ENCODE data around the gene WWOX.

DNA sequence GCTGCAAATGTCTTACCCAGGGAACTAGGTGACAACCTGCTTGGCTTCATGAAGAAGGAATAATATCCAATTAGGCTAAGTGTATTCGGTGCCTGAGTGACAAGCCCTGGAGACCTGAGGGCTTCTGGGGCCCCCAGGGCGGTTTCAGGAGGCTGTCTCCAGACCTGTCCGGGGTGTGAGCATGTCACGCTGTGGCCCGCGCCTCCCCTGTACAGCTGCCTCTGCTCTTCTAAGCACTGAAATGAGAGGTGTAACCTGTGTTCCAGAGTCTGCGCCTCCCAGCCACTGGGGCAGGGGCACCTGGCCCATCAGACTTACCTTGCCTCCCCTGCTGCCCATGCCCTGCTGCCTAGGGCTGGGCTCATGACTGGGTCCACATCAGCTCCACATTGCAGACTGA, 114.3 kb downstream of the WWOX start:
- TF ChIP-seq POLR2A (IDR thresholded peaks at IDR 0.05; ENCODE audit: low read depth, low read length) (no peak), TAF1 (IDR thresholded peaks at IDR 0.05; ENCODE audit: low read depth, low read length) (no peak), POLR2AphosphoS5 (IDR thresholded peaks at IDR 0.05; ENCODE audit: low read depth, low read length) (no peak), PAX5 (IDR thresholded peaks at IDR 0.05; ENCODE audit: insufficient read depth, low read length, severe bottlenecking) (no peak)

Measured in GM12891 (cell line).